ENCODE results near the gene FAM107B. TPM values are rescaled to one million over a fixed set of nuclear protein-coding genes. Genes with fewer than 3 reads are reported as not detected.

The FAM107B gene
- total and polyA plus RNA-seq, 2 experiments from 2014 or later = 11.0 to 17.6 TPM

- Mint-ChIP-seq H3K4me1 (peaks cover 38% of the 10 kb centered on the region), H3K27ac (peak overlapping the region; percentile 32; the same call in 1 of the 2 replicates), H3K9me3 (no peaks in the 10 kb centered on the region), H3K4me3 (no peak overlapping the region), H3K36me3 (ENCODE audit: low read depth) (no peaks in the 10 kb centered on the region), H3K27me3 (ENCODE audit: insufficient read depth, low read depth, poor library complexity) (peaks cover 7% of the 10 kb centered on the region)
- no peak overlapping the region for H3K4me3 ChIP-seq
- peak overlapping the region; percentile 61 for H3K4me2 ChIP-seq
- H2AFZ ChIP-seq = no peak overlapping the region
- peaks cover 25% of the 10 kb centered on the region for H3K79me2 ChIP-seq (replicated peaks; ENCODE audit: insufficient read depth)
- H3K4me1 ChIP-seq (ENCODE audit: insufficient read depth) = peaks cover 28% of the 10 kb centered on the region
- peak; percentile 34 for DNase-seq (ENCODE audit: low spot score)
- H3K36me3 ChIP-seq (ENCODE audit: insufficient read depth) = no peaks in the 10 kb centered on the region
- no peaks in the 10 kb centered on the region for H3K27me3 ChIP-seq (ENCODE audit: insufficient read depth)
- ATAC-seq = peak; percentile 57
- no peak for TF ChIP-seq EZH2phosphoT487 (IDR thresholded peaks at IDR 0.05; ENCODE audit: unreplicated experiment)
- no peak for TF ChIP-seq POLR2AphosphoS5 (IDR thresholded peaks at IDR 0.05; ENCODE audit: low read depth)
- TF ChIP-seq ETS1 (IDR thresholded peaks at IDR 0.05) = no peak
- no peak for TF ChIP-seq ZNF462 (CRISPR knock-in tag; IDR thresholded peaks at IDR 0.05)
- no peak for TF ChIP-seq REST (IDR thresholded peaks at IDR 0.05; ENCODE audit: unreplicated experiment)
- no peak for TF ChIP-seq EZH2 (IDR thresholded peaks at IDR 0.05; ENCODE audit: low read depth, unreplicated experiment)
- TF ChIP-seq ZNF331 (CRISPR knock-in tag; IDR thresholded peaks at IDR 0.05; ENCODE audit: low read depth) = no peak
- TF ChIP-seq STAT1 (IDR thresholded peaks at IDR 0.05; ENCODE audit: unreplicated experiment) = no peak
- TF ChIP-seq JUNB (IDR thresholded peaks at IDR 0.05; ENCODE audit: unreplicated experiment) = no peak
- no peak overlapping the region for H3K27ac ChIP-seq (ENCODE audit: low read depth)
- peaks cover 3% of the 10 kb centered on the region; the same call in 1 of the 2 replicates for H4K20me1 ChIP-seq (replicated peaks; ENCODE audit: insufficient read depth)
- H3F3A ChIP-seq (replicated peaks; ENCODE audit: low read depth) = no peaks in the 10 kb centered on the region
- H3K9me2 ChIP-seq (ENCODE audit: insufficient read depth) = no peaks in the 10 kb centered on the region
Measured at GRCh38 chr10:14554091-14554490, 220.6 kb downstream of the FAM107B start.

All from GM23338 (cell line).